NCI-H1436 (cell line): ENCODE measurements around the gene CHSY1.

ENCODE experiments used
- DNase-seq: peaks from one replicate; lab custom pipeline; 2025; lab: John Stamatoyannopoulos, UW

CHSY1 gene

DNA sequence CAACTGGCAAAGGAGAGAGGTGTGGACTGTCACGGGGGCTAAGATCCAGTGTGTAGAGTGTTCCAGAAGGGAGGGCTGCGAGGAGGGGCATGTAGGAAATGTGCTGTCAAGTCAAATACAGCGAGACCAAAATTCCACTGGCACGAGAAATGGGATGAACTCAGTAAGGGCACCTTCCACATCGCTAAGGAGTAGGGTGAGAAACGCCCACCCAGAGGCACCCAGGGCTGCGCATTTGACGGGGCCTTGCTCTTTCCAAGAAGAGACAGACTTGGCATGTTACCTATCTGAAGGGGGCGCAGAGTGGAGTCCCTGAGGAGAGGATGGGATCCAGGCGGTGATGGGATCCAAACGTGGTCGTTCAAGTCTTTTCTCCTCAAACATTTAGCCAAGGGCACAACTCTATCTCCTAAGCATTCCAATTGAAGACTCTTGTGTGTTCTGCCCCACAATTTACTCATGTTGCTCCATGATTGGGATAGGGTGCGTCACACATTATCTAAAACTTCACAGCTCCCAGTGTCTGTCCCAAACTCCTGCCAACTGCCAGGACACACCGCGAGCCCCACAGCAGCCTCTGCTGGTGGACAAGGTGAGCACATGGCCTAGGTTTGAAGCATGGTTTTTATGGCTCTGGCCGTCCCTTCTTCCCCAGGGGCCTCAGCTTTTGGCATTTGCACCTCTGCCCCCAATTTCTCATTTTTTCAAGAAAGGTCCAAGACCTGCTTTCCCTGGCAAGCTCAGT is 17.8 kb upstream of the CHSY1 start:
- no peak for DNase-seq

DNA sequence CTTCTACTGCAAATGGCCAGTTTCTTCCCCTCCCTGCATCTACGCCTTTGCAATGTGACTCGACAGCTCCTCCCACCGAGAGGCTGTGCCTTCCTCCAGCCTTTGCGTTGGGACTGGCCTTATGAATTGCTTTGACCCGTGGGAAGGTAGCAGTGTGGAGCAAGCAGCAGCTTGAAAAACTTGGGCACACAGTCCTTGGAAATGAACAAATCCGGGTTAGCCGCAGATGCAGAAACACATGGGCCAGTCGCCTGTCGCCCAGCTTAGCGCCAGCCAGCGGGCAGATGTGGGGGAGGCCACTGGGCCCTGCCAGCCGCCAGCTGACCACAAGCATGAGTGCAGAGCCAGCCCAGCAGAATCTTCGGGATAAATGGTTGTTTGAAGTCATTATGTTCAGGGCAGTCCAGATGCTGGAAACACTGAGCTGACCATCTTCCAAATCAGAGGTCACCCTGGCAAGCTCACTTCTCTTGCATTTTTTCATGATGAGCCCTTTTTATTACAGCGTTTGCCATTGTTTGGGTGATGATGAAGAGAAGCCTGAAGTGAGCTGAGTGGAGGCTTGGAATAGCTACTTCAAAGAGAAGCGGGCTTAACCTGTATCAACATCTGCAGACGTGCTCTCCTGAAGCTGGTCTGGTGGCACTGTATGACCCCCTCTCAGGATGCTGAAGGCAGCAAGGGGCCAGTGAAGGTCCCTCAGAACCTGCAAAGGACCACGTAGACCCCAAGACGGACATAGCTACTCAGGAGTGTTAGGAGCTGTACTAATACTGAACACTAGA is 15.7 kb upstream of the CHSY1 start:
- DNase-seq: no peak

DNA sequence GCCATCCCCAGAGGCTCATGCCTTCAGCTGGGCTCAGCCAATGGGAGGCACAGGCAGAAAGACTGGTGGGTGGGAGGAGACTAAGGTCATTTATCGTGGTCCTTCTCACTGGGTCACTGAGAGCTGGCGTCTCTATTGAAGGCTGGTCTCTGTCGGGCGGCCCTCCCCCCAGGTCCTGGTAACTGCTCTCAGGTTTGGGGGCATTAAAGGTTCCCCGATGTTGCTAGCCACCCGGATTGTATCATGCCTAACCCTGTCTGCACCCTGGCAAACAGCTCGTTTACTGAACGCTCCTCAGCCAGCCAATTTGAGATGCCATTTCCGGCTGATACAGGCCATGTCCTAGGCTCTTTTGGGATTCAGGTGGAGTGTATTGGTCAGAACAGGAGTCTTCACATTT is 14.9 kb upstream of the CHSY1 start:
- no peak for DNase-seq

DNA sequence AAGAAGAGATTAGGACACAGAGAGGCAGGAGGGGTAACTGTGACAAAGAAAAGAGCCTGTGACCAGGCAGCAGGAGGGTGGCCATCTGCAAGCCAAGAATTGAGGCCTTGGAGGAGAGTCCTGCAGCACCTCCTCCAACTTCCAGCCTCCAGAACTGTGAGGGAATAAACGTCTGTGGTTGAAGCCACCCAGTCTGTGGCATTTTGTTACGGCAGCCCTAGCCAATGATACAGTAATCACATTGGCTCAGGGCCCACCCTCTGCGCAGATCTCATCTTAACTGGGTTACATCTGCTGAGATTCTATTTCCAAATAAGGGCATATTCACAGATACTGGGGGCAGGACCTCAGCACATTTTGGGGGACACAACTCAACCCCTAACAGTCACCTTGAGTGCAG is 14.2 kb upstream of the CHSY1 start:
- DNase-seq: no peak

GRCh38 chr15:101264911-101265641 is 13.2 kb upstream of the CHSY1 start:
- no peak for DNase-seq

GRCh38 chr15:101264011-101264410 is 12.2 kb upstream of the CHSY1 start:
- DNase-seq: no peak

DNA sequence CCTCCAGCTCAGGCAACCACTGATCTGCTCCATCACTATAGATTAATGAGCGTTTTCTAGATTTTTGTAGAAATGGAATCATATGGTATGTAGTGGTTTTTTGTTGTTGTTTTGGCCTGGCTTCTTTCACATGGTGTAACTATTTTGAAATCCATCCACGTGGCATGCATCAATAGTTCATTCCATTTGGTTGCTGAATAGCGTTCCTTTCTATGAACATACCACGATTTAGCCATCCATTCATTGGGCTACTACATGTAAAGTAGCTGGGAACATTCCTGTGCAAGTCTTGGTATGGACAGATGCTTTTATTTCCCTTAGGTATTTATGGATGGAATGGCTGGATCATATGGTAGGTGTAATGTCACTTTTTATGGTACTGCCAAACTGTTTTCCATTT is 10.7 kb upstream of the CHSY1 start:
- DNase-seq: no peak

GRCh38 chr15:101258238-101259144 is 6.6 kb upstream of the CHSY1 start:
- peak; percentile 9 for DNase-seq

DNA sequence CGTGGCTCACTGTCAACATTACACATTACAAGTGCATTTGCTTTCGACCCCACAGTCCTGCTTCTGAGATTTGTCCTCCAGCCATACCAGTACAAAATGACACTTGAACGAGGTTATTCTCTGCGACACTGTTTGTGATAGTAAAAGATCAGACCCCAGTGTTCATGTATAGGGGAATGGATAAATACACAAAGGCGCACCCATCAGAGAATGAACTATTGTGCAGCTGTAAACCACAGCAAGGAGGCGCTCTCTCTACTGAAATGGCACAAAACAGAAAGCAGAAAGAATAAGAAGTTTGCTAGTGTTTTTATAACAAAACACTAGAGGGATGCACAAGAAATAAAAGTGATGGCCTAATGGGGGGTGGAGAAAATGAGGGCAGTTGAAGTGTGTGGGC is 4.9 kb upstream of the CHSY1 start:
- DNase-seq: no peak

GRCh38 chr15:101255615-101256241 is 3.9 kb upstream of the CHSY1 start:
- DNase-seq: no peak

DNA sequence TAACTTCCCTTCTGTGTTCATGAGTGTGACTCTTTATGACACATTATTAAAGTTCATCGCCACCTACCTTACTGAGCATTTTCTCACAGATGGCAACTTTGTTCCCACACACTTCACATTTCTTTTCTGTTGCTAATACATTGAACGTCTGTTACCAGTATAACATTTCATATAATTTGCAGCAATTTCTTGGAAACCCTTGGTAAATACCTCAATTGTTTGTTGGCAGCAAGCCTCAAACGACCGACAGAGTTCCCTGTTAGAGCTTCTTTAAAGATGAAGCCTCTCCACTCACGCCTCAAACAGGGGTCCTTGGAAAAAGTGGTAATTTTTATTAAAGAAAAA is 3.2 kb upstream of the CHSY1 start:
- DNase-seq: no peak

GRCh38 chr15:101254157-101255050 is 2.6 kb upstream of the CHSY1 start:
- DNase-seq: no peak

- no peak for DNase-seq
These were observed 988 bp upstream of the CHSY1 start for GRCh38 chr15:101252836-101253235.

DNA sequence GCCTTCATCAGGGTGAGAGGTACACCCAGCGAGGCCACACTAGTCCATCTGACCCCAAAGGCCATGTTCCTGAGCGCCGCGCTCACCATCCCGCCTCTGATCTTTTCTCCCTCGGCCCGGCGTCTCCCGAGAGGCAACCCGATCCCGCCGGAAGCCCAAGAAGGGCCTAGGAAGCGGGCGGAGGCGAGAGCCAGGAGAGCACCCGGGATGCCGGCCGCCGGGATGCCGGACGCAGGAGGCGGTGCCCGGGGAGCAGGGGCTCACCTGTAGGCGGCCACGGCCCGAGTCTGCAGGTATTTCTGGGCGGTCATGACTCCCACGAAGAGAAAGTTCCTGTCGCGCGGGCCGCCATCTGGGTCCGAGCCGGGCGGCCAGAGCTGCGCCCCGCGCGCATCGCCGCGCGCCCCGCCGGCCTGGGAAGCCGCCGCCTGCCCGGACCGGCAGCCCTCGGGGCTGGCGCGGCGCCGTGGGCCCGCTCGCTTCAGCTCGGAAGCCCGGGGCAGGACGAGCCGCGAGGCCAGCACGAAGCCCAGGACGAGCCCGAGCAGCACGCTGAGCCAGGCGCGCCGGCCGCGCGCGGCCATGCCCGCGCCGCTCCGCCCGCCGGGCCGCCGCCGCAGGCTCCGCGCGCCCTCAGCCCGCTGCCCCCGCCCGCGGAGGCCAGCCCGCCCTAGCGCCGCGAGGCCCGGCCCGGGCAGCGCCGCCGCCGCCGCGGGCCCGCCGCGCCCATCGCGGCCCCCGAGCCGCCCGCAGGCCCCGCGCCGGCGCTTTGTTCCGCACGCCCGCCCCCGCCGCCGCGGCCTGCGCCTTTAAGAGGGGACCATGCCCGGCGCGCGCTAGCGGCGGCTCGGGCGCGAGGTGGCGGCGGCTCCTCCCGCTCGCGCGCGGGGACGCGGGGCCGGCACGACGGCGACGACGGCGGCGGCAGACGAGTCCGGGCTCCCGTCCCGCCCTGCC is 697 bp downstream of the CHSY1 start:
- DNase-seq: no peak

DNA sequence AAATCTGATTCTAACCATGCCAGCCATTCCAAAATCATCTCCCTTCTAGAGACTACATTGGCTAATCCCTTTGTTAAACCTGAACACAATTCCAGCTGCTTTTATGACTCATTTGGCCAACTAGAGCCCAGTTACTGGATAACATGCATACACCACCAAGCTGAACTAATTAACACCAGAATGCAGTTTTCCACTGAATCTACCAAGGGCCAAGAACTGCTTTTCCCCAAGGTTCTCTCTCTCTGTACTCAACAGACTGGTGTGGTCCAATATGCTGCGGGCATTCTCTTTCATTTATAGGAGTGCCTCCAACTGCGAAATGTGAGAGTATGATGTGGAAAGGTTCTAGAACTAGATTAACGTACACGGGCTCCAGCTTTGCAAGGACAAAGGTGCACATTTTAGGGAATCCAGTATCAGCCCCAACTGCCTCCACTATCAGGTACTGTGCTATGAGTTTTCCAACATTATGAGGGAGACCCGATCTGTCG is 1.5 kb downstream of the CHSY1 start:
- DNase-seq: no peak

GRCh38 chr15:101248274-101248673 is 3.6 kb downstream of the CHSY1 start:
- DNase-seq: no peak

- DNase-seq: no peak
These were observed 4.8 kb downstream of the CHSY1 start for GRCh38 chr15:101246824-101247745.

- no peak for DNase-seq
These were observed 5.5 kb downstream of the CHSY1 start for GRCh38 chr15:101246391-101246790.
